HepG2 (cell line): ENCODE measurements around the gene NBR1. TPM values are rescaled to one million over a fixed set of nuclear protein-coding genes. Genes with fewer than 3 reads are reported as not detected.

Experiments
- GABPB1 ChIP-seq: IDR thresholded peaks from 2 replicates; pipeline ENCODE4 v1.6.1; 2016; ENCODE audit warnings: mild to moderate bottlenecking, missing genetic modification reagents, moderate library complexity, missing compliant biosample characterization
- NFKB2 ChIP-seq: sonication (generic); formaldehyde crosslinking; IDR thresholded peaks from 2 replicates; pipeline ENCODE4 v1.4.0; 2020; ENCODE audit warnings: missing genetic modification reagents, borderline replicate concordance
- SOX13 ChIP-seq, 3 experiments: fragments of 450-650 bp in 1 of 3; sonication (generic) in 1 of 3; formaldehyde crosslinking in 1 of 3; IDR thresholded peaks in 2 of 3; conservative IDR thresholded peaks in 1 of 3; 2 replicates each; pipeline versions ENCODE4 v1.5.0 to v1.6.1; 2016 to 2020; ENCODE audit warnings: antibody characterized with exemption in 1 of 3, mild to moderate bottlenecking in 1 of 3, missing compliant biosample characterization in 1 of 3, missing genetic modification reagents in 1 of 3, moderate library complexity in 1 of 3
- ZNF75D ChIP-seq: sonication (generic); formaldehyde crosslinking; IDR thresholded peaks from 2 replicates; pipeline ENCODE4 v1.8.1; 2023; ENCODE audit warnings: missing genetic modification reagents, mild to moderate bottlenecking, borderline replicate concordance
- polyA plus RNA-seq, 8 experiments: library from polyadenylated mRNA; depleted of rRNA in 3 of 8; stranded (reverse) in 7 of 8; unstranded in 1 of 8; fragments of >200 nt; fragmentation: Illumina TruSeq in 4 of 8; extraction: Trizol in 4 of 8; gene quantifications; 2 replicates each; pipeline versions ENCODE4 v1.2.1 to v1.2.3, GENCODE V29; 2011 to 2016; ENCODE audit warnings: low read depth in 4 of 8, missing spikeins in 1 of 8, mixed read lengths in 1 of 8; ENCODE audit not compliant: insufficient read depth in 1 of 8
- total RNA-seq, 5 experiments: library from RNA; depleted of rRNA; stranded (reverse); fragments of >200 nt; fragmentation: Illumina TruSeq; extraction: Trizol; gene quantifications; 2 replicates each; pipeline ENCODE4 v1.2.3, GENCODE V29; 2016; ENCODE audit warnings: low read depth in 1 of 5
- TF ChIP-seq, protein P1 (sequence below): sonication (generic); formaldehyde crosslinking; IDR thresholded peaks from 2 replicates; pipeline ENCODE4 v1.8.1; 2023; ENCODE audit warnings: mild to moderate bottlenecking, missing genetic modification reagents
- TF ChIP-seq, protein P2 (sequence below): sonication (generic); formaldehyde crosslinking; IDR thresholded peaks from 2 replicates; pipeline ENCODE4 v1.4.0; 2020; ENCODE audit warnings: missing genetic modification reagents
- TF ChIP-seq, protein P3 (sequence below): sonication (generic); formaldehyde crosslinking; IDR thresholded peaks from 2 replicates; pipeline ENCODE4 v1.4.0; 2020; ENCODE audit warnings: missing genetic modification reagents, borderline replicate concordance
- TF ChIP-seq, protein P4 (sequence below): IDR thresholded peaks from 2 replicates; pipeline ENCODE4 v1.6.1; 2012; ENCODE audit warnings: low read length, improper control_type of control experiment
- TF ChIP-seq, protein P5 (sequence below): sonication (generic); formaldehyde crosslinking; IDR thresholded peaks from 2 replicates; pipeline ENCODE4 v1.5.0; 2020; ENCODE audit warnings: missing genetic modification reagents
- TF ChIP-seq, protein P6 (sequence below): sonication (generic); formaldehyde crosslinking; IDR thresholded peaks from 2 replicates; pipeline ENCODE4 v1.8.0; 2023; ENCODE audit warnings: mild to moderate bottlenecking, missing genetic modification reagents
- TF ChIP-seq, protein P7 (sequence below): IDR thresholded peaks from 2 replicates; pipeline ENCODE4 v1.6.1; 2016

The NBR1 gene
- total and polyA plus RNA-seq, 2 of the 13 experiments (the other 11 are each of a cell fraction or from before 2014, with no cell fraction given): 51.7 to 121 TPM

DNA sequence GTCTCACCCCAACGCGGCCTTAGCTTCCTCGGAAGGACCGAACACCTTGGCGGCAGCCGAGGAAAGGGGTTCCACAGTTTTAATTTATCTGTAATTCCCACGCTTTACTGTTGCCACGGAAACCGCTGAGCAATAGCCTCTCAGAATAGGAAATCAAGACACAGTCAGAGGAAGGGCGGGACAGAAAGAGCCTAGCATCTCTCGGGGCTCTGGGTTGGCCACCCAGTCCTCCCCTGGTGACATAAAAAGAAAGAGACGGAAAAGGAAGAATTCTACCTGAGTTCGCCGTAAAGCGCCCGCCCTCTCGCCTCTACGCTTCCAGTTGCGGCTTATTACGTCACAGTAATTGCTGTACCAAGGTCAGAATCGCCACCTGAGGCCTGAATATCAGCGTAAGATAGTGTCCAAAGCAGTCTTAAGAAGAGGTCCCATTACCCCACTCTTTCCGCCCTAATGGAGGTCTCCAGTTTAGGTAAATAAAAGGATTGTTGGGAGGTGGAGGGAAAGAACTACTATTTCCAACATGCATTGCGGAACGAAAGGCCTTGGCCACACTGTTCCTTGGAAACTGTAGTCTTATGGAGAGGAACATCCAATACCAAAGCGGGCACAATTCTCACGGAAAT is 761 bp upstream of the NBR1 start (continued):
- TF ChIP-seq ZNF75D (CRISPR knock-in tag) (no peak), GABPB1 (CRISPR knock-in tag) (peak; percentile 77), SOX13 (IDR thresholded peaks at IDR 0.05) (peak; percentile 3; the same call in 1 of the 2 replicates), SOX13 (CRISPR knock-in tag; conservative IDR thresholded peaks at IDR 0.05 in 1 of 2, IDR thresholded peaks at IDR 0.05 in 1 of 2) (no peak), NFKB2 (0 out of 2 replicates have a peak, but pooled peaks have one; percentile 0)
- TF ChIP-seq, protein P1, sequence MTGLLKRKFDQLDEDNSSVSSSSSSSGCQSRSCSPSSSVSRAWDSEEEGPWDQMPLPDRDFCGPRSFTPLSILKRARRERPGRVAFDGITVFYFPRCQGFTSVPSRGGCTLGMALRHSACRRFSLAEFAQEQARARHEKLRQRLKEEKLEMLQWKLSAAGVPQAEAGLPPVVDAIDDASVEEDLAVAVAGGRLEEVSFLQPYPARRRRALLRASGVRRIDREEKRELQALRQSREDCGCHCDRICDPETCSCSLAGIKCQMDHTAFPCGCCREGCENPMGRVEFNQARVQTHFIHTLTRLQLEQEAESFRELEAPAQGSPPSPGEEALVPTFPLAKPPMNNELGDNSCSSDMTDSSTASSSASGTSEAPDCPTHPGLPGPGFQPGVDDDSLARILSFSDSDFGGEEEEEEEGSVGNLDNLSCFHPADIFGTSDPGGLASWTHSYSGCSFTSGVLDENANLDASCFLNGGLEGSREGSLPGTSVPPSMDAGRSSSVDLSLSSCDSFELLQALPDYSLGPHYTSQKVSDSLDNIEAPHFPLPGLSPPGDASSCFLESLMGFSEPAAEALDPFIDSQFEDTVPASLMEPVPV (CRISPR knock-in tag): peak; percentile 1; the same call in 1 of the 2 replicates
- TF ChIP-seq, protein P2, sequence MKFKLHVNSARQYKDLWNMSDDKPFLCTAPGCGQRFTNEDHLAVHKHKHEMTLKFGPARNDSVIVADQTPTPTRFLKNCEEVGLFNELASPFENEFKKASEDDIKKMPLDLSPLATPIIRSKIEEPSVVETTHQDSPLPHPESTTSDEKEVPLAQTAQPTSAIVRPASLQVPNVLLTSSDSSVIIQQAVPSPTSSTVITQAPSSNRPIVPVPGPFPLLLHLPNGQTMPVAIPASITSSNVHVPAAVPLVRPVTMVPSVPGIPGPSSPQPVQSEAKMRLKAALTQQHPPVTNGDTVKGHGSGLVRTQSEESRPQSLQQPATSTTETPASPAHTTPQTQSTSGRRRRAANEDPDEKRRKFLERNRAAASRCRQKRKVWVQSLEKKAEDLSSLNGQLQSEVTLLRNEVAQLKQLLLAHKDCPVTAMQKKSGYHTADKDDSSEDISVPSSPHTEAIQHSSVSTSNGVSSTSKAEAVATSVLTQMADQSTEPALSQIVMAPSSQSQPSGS (CRISPR knock-in tag): 0 out of 2 replicates have a peak, but pooled peaks have one; percentile 40
- TF ChIP-seq, protein P3, sequence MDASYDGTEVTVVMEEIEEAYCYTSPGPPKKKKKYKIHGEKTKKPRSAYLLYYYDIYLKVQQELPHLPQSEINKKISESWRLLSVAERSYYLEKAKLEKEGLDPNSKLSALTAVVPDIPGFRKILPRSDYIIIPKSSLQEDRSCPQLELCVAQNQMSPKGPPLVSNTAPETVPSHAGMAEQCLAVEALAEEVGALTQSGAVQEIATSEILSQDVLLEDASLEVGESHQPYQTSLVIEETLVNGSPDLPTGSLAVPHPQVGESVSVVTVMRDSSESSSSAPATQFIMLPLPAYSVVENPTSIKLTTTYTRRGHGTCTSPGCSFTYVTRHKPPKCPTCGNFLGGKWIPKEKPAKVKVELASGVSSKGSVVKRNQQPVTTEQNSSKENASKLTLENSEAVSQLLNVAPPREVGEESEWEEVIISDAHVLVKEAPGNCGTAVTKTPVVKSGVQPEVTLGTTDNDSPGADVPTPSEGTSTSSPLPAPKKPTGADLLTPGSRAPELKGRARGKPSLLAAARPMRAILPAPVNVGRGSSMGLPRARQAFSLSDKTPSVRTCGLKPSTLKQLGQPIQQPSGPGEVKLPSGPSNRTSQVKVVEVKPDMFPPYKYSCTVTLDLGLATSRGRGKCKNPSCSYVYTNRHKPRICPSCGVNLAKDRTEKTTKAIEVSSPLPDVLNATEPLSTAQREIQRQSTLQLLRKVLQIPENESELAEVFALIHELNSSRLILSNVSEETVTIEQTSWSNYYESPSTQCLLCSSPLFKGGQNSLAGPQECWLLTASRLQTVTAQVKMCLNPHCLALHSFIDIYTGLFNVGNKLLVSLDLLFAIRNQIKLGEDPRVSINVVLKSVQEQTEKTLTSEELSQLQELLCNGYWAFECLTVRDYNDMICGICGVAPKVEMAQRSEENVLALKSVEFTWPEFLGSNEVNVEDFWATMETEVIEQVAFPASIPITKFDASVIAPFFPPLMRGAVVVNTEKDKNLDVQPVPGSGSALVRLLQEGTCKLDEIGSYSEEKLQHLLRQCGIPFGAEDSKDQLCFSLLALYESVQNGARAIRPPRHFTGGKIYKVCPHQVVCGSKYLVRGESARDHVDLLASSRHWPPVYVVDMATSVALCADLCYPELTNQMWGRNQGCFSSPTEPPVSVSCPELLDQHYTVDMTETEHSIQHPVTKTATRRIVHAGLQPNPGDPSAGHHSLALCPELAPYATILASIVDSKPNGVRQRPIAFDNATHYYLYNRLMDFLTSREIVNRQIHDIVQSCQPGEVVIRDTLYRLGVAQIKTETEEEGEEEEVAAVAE (CRISPR knock-in tag): peak; percentile 99
- TF ChIP-seq, protein P4, sequence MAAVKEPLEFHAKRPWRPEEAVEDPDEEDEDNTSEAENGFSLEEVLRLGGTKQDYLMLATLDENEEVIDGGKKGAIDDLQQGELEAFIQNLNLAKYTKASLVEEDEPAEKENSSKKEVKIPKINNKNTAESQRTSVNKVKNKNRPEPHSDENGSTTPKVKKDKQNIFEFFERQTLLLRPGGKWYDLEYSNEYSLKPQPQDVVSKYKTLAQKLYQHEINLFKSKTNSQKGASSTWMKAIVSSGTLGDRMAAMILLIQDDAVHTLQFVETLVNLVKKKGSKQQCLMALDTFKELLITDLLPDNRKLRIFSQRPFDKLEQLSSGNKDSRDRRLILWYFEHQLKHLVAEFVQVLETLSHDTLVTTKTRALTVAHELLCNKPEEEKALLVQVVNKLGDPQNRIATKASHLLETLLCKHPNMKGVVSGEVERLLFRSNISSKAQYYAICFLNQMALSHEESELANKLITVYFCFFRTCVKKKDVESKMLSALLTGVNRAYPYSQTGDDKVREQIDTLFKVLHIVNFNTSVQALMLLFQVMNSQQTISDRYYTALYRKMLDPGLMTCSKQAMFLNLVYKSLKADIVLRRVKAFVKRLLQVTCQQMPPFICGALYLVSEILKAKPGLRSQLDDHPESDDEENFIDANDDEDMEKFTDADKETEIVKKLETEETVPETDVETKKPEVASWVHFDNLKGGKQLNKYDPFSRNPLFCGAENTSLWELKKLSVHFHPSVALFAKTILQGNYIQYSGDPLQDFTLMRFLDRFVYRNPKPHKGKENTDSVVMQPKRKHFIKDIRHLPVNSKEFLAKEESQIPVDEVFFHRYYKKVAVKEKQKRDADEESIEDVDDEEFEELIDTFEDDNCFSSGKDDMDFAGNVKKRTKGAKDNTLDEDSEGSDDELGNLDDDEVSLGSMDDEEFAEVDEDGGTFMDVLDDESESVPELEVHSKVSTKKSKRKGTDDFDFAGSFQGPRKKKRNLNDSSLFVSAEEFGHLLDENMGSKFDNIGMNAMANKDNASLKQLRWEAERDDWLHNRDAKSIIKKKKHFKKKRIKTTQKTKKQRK: no peak
- TF ChIP-seq, protein P5, sequence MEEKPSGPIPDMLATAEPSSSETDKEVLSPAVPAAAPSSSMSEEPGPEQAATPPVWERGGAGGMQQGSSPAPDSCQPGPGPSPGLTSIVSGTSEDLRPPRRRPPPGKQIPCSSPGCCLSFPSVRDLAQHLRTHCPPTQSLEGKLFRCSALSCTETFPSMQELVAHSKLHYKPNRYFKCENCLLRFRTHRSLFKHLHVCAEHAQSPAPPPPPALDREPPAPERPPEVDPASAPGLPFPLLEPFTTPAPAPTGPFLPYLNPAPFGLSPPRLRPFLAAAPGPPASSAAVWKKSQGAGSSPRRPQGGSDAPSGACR: 0 out of 2 replicates have a peak, but pooled peaks have one; percentile 21
- TF ChIP-seq, protein P6, sequence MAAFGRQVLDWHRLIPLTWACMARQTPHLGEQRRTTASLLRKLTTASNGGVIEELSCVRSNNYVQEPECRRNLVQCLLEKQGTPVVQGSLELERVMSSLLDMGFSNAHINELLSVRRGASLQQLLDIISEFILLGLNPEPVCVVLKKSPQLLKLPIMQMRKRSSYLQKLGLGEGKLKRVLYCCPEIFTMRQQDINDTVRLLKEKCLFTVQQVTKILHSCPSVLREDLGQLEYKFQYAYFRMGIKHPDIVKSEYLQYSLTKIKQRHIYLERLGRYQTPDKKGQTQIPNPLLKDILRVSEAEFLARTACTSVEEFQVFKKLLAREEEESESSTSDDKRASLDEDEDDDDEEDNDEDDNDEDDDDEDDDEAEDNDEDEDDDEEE (CRISPR knock-in tag): no peak
- TF ChIP-seq, protein P7, sequence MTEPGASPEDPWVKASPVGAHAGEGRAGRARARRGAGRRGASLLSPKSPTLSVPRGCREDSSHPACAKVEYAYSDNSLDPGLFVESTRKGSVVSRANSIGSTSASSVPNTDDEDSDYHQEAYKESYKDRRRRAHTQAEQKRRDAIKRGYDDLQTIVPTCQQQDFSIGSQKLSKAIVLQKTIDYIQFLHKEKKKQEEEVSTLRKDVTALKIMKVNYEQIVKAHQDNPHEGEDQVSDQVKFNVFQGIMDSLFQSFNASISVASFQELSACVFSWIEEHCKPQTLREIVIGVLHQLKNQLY (CRISPR knock-in tag): no peak
